NCI-H446 treated with DMSO at 0.1 percent for 48 hours (cell line): Measurements from ENCODE around the gene SBK2.
A peak's percentile ranks its signal among the peaks of the same experiment; 100 is the strongest.
"Not testable (repeated sequence)": the region's sequence is repeated elsewhere in the genome, so short reads cannot be mapped to it uniquely, and the experiment has no call there.

Experiments
- DNase-seq: peaks from one replicate; lab custom pipeline; 2025; lab: John Stamatoyannopoulos, UW

SBK2 gene, protein sequence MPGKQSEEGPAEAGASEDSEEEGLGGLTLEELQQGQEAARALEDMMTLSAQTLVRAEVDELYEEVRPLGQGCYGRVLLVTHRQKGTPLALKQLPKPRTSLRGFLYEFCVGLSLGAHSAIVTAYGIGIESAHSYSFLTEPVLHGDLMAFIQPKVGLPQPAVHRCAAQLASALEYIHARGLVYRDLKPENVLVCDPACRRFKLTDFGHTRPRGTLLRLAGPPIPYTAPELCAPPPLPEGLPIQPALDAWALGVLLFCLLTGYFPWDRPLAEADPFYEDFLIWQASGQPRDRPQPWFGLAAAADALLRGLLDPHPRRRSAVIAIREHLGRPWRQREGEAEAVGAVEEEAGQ

DNA sequence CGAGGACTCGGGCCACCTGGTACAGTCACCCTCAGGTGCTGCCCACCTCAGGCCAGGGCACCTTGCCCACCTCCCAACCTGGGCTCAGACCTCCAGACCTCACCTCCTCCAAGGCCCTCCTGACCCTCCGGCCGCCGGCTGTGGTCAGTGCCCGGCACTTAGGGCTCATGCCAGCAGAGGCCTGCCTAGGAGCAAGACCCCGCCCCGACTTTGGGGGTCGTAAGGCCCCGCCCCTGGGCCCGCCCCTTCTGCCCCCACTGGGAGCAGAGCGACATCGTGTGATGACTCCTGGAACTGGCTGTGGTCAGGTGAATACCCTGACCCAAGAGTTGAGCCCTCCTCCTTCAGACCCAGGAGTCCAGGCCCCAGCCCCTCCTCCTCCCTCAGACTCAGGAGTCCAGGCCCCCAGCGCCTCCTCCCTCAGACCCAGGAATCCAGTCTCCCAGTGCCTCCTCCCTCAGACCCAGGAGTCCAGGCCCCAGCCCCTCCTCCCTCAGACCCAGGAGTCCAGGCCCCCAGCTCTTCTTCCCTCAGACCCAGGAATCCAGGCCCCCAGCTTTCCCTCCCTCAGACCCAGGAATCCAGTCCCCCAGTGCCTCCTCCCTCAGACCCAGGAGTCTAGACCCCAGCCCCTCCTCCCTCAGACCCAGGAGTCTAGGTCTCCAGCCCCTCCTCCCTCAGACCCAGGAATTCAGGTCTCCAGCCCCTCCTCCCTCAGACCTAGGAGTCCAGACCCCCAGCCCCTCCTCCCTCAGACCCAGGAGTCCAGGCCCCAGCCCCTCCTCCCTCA, at the start of gene SBK2:
Gene SBK2 (minus strand): TSS at position 183 of the 790 bp plus-strand sequence. CDS start 839 bp downstream, outside the sequence.
- no peak for DNase-seq

DNA sequence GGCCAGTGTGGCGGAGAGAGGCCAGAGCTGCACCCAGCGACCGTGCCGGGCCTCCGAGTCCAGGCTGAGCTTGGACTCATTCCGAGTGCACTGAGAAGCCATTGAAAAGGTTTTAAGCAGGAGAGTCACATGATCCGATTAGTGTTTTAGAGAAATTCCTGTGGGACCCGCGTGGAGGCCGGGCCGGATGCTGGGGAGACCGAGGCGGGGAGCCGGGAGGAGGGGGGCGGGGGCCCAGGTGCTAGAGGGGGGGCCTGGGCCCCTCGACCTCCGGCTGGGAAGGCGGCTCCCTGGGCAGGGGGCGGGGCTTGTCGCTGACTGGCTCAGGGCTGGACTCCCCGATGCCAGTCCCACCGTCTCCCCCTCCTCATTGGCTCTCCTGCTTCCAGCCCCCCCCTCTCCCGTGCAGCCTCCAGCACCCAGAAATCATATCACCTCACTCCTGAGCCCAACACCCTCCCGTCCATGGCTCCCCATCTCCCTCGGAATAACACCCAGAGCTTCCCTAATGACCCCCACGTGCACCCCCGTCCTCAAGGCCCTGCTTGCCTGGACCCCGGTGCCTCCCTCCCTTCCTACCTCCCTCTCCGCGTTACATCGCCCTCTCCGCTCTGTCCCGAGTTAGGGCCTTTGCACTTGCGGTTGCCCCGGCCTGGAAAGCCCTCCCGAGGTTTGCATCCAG, 48.9 kb upstream of the SBK2 start:
- DNase-seq, result no peak

DNA sequence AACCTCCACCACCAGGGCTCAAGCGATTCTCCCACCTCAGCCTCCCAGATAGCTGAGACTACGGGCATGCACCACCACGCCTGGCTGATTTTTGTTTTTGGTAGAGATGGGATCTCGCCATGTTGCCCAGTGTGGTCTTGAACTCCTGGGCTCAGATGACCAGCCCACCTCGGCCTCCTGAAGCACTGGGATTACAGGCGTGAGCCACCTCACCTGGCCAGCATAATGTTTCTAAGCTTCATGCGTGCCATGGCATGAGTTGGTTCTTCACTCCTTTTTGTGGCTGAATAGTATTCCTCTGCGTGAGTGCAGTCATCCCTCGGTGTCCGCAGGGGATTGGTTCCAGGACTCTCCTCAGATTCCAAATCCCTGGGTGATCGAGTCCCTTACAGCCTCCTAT, 47.9 kb upstream of the SBK2 start:
- DNase-seq, result no peak

DNA sequence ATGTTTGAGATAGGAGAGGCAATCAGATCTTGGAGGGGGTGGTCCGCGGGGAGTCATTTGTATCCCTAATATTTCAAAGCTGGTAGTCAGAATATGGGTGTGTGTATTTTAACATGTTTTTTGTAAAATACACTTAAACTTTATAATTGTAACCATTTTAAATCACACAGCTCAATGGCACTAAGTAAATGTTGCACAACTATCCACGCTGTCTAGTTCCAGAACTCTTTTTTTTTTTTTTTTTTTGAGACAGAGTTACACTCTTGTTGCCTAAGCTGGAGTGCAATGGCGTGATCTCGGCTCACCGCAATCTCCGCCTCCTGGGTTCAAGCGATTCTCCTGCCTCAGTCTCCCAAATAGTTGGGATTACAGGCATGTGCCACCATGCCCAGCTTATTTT, 47.0 kb upstream of the SBK2 start:
- not testable (repeated sequence) for DNase-seq

DNA sequence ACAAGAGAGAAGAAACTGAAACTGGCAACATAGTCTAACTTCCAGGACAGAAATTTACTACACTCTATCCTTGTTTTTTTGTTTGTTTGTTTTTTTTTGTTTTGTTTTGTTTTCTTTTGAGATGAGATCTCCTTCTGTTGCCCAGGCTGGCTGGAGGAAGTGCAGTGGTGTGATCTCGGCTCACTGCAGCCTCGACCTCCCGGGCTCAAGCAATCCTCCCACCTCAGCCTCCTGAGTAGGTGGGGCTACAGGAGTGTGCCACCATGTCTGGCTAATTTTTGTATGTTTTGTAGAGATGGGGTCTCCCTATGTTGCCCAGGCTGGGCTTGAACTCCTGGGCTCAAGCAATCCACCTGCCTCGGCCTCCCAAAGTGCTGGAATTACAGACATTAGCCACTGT, 45.4 kb upstream of the SBK2 start:
- DNase-seq, result not testable (repeated sequence)

DNA sequence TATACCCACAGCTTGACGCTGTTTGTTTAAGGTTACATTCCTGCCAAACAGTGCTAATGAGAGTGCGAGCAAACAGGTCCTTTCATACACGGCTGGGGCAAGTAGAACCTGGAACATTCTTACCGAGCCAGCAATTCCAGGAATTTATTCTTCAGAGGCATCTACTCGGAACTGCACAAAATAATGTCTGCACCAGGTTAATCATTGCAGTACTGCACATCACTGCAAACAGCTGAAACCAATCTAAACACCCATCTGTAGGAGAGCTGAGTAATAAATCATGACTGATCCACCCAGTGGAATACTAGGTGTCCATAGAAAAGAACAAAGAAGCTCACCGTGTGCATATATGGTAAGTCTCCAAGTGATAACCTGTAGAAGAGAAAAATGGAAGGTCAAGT, 44.9 kb upstream of the SBK2 start:
- DNase-seq, result no peak

DNA sequence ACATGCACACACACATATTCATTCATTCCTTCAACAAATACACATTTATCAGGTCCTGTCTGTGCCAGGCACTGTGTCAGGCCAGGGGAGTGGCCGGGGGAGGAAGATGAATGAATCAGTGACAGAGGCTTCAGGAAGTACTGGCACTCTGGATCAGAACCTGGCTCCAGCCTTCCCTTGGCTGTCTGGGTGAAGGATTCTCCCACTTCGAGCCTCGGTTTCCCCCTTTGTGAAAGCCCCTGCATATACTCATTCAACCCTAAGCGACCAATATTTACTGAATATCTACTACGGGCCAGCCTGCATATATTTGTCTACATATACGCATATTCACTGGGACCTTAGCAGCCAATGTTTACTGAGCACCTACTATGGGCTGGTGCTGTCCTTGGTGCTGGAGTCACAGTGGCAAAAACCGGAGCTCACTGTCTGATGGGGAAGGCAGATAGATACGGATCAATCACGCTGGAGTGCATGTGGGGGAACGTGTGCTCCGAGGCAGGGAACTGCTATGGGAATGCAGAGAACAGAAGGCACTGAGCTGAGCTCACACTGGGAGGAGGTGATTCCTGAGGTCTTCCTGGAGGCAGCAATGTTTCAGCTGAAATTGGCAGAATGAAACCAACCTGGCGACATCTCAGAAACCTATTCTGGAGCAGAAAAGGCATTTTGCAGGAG, 44.4 kb upstream of the SBK2 start:
- peak; percentile 56 for DNase-seq

DNA sequence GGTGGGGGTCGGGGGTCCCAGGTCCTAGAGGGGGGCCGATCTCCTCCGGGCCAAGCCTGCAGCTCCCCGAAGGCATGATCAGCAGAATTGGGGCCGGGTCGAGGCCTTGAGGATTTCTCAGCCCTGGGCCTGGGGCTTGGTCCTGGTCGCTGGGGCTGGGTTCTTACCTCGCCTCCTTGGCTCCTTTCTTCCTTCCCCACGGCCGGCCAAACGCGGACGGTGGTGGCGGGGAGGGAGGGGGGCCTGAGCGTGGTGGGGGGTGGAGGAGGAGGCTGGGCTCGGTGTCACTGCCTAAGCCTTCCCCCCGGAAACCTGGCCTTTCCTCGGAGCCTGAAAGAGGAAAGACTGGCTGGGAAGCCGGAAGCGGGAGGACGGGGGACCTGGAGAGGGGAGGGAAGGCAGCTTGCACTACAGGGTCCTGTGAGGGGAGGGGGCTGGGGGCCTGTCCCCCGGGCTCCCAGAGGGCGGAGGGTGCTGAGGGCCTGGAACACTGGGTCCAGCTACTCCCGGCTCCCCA, 43.8 kb upstream of the SBK2 start, which contains the start of gene ZNF579:
Gene ZNF579 (minus strand): TSS at position 221 of the 517 bp plus-strand sequence. CDS start 1,209 bp downstream, outside the sequence.
- DNase-seq, result peak; percentile 77

DNA sequence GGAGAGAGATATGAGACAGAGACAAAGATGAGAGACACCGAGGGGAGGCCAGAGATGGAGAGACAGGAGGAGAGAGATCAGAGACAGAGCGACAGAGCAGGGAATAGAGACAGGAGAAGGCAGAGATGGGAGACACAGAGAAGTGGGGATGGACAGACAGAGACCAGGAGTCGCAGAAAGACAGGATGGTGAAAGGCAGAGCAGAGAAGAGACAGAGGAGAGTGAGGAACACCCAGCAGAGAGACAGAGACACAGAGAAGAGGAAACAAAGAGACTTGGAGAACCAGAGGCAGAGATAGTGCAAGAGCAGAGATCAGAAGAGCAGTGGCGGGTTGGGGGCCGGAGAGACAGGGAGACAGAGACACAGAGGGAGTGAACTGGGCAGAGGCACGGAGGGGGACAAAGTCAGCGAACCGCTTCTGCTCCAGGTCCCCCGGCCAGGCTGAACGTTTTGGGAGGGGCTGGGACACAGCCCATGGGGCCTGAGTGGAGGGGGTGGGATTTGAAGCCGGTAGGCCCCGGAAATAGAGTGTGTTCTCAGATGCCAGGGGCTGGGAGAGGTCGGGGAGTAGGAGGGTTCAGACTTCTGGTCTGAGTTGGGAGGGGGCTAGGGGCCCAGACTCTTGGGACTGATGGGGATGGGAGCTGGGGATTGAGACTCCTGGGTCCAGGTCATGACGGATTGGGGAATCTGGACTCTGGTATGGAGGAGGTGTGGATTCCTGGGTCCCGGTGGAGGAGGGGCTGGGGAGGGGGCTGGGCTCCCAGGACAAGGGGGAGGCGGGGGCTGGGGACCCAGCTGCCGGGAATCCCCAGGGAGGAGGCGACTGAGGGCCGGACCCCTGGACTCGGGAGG, 43.1 kb upstream of the SBK2 start:
- no peak for DNase-seq

DNA sequence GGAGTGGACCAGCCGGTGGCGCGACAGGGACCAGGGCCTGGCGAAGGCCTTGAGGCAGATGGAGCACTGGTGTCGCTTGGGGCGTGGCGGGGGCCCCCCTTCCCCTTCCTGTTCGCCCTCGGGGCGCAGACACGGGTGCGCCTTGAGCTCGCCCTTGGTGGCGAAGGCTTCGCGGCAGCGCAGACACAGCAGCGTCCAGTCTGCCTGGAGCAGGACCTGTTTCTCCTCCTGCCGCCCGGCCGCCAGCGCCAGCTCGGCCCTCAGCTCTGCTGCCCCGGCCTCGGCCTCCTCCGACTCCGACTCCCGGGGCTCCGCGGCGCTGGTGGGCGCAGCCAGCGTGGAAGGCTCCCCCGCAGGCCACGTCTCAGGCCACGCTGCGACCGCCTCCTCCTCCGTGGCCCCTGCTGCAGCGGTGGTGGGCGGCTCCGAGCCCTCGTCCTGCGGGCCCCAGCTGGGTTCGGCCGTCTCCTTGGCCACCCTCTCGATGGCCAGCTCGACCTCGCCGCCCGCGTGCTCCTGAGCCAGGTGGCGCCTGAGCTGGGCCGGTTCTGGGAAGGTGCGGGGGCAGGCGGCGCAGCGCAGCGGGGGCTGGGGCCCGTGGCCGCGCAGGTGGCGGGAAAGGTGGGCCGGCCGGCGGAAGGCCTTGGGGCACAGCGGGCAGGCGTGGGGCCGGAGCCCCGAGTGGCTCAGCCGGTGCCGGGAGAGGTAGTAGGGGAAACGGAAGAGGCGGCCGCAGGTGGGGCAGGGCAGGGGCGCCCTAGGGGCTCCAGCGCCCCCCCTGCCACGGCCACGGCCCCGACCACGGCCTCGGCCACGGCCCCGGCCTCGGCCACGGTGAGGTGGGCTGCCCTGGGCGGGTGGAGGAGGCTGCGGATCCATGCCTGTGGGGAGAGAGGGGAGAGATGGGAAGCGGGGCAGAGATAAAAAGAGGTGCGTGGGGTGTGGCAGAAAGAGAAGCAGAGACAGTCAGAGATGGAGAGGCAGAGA, 42.1 kb upstream of the SBK2 start:
- DNase-seq, result no peak

DNA sequence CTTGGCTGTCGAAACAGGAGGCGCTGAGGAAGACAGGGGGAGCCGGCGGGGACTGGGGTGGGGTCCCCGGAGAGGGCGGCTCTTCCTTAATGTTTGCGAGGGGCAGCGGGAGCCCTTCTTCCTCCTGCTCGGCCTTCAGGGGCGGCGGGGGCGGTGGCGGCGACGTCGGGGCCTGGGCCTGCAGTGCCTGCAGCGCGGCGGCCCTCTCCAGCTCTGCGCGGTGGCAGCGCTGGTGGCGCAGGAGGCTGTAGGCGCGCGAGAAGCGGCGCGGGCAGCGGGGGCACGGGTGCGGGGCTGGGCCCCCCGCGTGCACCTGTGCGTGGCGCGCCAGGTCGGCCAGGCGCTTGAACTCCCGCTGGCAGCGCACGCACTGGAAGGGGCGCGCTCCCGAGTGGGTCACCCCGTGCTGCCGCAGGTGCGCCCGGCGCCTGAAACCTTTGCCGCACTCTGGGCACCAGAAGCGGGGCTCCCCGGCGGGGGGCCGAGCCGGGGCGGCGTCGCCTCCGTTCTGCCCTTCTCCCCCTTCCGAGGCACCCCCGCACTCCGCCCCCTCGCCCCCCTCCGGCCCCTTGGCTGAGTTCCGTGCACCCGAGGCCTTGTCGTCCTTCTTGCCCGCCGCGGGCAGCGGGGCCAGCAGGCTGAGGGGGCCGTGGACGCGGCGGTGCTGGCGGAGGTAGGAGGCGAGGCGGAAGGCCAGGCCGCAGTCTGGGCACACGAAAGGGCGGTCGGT, 41.3 kb upstream of the SBK2 start:
- DNase-seq, result no peak

DNA sequence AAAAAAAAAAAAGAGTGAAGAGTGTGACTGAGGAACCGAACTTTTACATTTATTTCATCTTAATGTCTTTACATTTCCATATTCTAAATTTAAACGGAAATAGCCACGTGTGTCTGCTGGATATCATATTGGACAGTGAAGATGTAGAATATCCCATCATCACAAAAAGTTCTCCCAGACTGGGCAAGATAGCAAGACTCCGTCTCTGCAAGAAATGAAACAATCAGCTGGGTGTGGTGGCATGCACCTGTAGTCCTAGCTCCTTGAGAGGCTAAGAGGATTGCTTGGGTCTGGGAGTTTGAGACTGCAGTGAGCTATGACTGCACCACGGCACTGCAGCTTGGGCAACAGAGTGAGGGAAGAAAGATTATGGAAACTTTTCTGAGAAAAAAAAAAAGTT, 39.8 kb upstream of the SBK2 start:
- no peak for DNase-seq

DNA sequence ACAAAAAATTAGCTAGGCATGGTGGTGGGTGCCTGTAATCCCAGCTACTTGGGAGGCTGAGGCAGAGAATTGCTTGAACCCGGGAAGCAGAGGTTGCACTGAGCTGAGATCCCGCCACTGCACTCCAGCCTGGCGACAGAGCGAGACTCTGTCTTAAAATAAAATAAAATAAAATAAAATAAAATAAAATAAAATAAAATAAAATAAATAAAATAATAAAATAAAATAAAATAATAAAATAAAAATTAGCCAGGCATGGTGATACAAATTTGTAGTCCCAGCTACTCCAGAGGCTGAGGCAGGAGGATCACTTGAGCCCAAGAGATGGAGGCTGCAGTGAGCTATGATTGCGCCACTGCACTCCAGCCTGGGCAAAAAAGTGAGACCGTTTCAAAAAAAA, 37.0 kb upstream of the SBK2 start:
- not testable (repeated sequence) for DNase-seq

DNA sequence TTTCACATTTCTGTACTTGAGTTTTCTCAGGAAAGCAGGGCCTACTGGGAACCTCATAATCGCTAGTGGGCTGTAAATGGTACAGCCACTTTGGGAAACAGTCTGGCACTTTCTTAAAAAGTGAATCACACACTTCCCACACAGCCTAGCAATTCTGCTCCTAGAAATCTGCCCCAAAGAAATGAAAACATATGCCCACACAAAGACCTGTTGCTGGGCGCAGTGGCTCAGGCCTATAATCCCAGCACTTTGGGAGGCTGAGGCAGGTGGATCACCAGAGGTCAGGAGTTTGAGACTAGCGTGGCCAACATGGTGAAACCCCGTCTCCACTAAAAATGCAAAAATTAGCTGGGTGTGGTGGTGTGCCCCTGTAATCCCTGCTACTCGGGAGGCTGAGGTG, 32.5 kb upstream of the SBK2 start:
- not testable (repeated sequence) for DNase-seq

DNA sequence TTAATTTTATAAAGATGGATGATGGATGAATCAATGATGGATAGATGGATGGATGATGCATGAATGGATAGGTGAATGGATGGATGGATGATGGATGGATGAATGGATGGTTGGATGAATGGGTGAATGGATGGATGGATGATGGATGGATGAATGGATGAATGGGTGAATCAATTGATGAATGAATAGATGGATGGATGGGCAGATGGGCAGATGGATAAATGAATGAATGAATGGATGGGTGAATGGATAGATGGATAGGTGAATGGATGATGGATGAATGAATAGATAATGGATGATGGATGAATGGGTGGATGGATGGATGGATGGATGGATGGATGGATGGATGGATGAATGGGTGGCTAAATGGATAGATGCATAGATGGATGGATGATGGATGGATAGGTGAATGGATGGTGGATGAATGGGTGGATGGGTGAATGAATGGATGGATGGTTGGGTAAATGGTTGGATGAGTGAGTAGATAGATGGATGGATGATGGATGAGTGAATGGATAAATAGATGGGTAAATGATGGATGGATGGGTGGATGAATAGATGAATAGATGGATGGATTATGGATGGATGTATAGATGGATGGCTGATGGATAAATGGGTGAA, 30.9 kb upstream of the SBK2 start:
- DNase-seq, result no peak

DNA sequence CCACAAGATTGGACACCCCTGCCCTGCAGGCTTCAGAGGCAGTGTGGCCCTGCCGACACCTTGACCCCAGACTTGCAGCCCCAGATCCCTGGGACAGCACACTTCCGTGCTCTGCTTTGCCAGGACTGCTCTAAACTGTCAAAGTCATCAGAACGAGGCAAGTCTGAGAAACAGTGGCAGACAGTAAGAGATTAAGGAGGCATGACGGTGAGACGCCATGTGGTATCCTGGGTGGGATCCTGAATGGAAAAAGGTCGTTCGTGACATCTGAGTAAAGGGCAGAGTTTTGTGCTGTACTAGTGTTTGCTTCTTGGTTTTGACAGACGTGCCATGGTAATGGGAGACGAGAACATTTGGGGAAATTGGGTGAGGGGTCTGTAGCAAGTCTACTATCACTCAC, 29.9 kb upstream of the SBK2 start:
- DNase-seq, result no peak

DNA sequence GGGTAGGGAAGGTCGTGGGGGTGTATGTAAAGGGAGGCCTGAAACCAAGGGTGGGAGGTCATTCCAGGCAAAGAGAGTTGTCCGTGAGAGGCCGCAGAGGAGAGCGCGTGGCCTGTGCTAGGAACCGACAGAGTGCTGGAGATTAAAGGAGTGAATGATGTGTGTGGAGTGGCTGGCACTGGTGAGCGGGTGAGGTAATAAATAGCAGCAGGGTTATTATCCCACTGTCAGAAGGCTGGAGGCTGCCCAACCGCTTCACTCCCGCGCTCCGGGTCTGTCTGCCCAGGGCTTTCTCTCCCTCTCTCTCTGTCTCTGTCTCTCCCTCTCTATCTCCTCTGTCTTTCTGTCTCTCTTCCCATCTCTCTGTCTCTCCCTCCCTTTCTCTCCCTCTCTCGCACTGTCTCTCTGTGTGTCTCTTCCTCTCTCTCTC, 26.3 kb upstream of the SBK2 start:
- peak; percentile 59 for DNase-seq

DNA sequence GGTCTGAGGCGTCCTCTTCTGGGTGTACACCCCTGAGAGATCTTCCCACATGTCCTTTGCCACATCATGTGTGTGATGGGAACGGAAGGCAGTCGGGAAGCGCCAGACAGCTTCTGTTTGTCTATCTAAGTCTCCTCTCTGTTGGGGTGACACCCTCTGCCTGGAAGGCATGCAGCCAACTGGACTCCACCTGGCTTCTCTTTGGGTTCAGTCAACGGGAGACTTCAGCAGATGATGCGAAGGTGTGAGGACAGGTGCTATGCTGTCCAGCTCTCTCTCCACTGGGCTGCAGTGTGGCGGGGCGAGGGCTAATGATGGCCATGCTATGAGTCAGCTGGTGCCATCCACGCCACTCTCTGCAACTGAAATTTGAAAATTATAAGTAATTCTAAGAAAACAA, 22.8 kb upstream of the SBK2 start:
- no peak for DNase-seq
